BLaER1 (cell line): ENCODE results near the gene RBM33.

ENCODE experiments used
- H3K27ac ChIP-seq: shearing (Covaris generic); formaldehyde crosslinking; 2 replicates; pipeline ENCODE4 v1.8.1; 2022
- H3K27me3 ChIP-seq: shearing (Covaris generic); formaldehyde crosslinking; 2 replicates; pipeline ENCODE4 v1.8.1; 2022
- H3K36me3 ChIP-seq: shearing (Covaris generic); formaldehyde crosslinking; 2 replicates; pipeline ENCODE4 v1.8.1; 2022
- H3K4me1 ChIP-seq: shearing (Covaris generic); formaldehyde crosslinking; 2 replicates; pipeline ENCODE4 v1.8.1; 2022
- H3K4me2 ChIP-seq: shearing (Covaris generic); formaldehyde crosslinking; 2 replicates; pipeline ENCODE4 v1.8.1; 2022
- H3K4me3 ChIP-seq: shearing (Covaris generic); formaldehyde crosslinking; 2 replicates; pipeline ENCODE4 v1.8.1; 2022
- H3K9ac ChIP-seq: shearing (Covaris generic); formaldehyde crosslinking; 2 replicates; pipeline ENCODE4 v1.8.1; 2022
- H3K9me3 ChIP-seq: shearing (Covaris generic); formaldehyde crosslinking; 2 replicates; pipeline ENCODE4 v1.8.1; 2022
- H4K20me1 ChIP-seq: shearing (Covaris generic); formaldehyde crosslinking; 2 replicates; pipeline ENCODE4 v1.8.1; 2022
- Cebpa-rat ChIP-seq: shearing (Covaris generic); IDR thresholded peaks from 2 replicates; pipeline ENCODE4 v1.8.1; 2022

RBM33 gene

DNA sequence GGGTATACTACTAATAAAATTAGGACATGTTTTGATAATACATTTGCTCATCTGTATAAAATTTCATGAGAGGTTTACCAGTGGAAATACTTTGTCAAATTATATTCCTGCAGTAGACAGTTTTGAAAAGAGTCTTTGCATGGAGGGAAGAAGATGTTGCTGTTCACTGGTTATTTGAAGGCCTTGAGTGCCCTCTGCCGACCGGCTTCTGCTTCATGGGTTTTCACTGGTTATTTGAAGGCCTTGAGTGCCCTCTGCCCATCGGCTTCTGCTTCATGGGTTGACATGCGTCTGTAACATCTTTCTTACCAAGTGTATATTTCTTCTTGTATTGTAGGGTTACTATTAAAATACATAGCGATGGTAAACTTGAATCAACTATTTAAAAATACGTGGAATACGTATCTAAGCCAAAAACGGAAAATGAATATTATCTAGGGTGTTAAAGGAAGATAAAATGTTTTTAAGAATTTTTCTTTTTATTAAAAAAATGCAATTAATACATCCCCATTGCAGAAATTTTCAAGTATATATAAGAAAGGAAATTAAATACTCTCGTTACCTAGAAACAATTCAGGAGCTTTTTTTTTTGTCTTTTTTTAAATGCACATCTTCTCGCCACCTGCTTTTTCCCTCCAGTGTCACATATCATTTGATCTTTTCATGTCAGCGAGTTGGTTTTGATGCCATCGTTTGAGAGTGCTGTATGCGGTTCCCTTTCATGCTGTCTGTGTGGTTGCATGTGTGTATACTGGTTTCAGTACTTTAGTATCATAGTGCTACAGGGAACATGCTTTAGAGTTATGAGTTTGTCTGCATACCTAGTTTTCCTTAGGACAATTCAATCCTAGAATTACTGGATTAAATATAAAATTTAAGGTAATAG, 94.4 kb downstream of the RBM33 start:
- Histone ChIP-seq H3K4me3 (no peak overlapping the region), H4K20me1 (peaks cover 87% of the 10 kb centered on the region), H3K4me1 (no peaks in the 10 kb centered on the region), H3K4me2 (no peak overlapping the region), H3K27me3 (no peaks in the 10 kb centered on the region), H3K36me3 (peaks cover 76% of the 10 kb centered on the region), H3K9me3 (no peaks in the 10 kb centered on the region), H3K9ac (no peak overlapping the region), H3K27ac (no peak overlapping the region)
- no peak for TF ChIP-seq Cebpa-rat

DNA sequence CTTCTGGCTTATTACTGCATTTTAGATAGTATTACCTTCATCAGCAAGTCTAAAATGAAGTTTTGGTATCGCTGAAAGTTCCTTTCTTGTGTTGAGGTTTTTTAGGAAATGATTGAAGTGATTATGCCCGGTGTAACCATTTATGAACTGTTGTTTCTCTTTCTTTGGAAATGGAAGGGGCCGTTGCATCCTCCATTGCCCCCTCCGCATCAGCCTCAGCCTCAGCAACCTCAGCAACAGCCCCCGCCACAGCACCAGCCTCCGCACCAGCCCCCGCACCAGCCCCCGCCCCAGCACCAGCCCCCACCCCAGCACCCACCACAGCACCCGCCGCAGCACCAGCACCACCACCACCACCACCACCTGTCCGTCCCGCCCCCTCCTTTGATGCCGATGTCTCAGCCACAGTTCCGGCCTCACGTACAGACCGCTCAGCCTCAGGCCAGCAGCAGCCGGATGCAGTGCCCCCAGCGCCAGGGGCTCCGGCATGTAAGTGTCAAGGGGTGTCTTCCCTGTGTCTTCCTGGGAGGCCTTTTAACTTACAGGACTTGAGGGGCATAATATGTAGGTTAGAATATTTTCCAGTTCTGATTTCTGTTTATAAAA, 95.2 kb downstream of the RBM33 start:
- no peak overlapping the region for H3K9ac ChIP-seq

DNA sequence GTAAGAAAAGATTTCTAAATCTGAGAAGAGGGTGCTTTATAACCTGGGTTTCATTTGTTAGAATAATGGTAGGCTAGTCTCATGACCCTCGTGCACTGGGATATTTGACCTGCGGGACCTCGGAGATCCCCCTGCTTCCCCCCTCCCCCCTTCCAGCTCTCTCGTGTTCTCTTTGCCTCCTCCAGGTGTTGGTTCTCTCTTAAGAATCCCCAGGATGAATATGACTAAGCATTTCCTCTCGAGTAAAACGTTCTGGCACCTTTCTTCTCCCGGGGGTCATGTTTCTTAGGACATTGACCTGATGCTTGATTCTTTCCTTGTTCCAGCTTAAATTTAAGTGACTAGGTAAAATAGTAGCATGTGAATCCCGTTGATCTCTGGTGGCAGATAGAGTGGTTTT, 96.6 kb downstream of the RBM33 start:
- TF ChIP-seq Cebpa-rat, result no peak
- 0 out of 2 replicates have a peak, but pooled peaks cover 5% of the 10 kb centered on the region for H3K4me1 ChIP-seq
- H3K4me3 ChIP-seq, result no peak overlapping the region
- H3K27me3 ChIP-seq, result no peaks in the 10 kb centered on the region
- peaks cover 88% of the 10 kb centered on the region for H3K36me3 ChIP-seq
- H3K9ac ChIP-seq, result no peak overlapping the region
- no peak overlapping the region for H3K4me2 ChIP-seq
- no peaks in the 10 kb centered on the region for H3K9me3 ChIP-seq
- H4K20me1 ChIP-seq, result peaks cover 86% of the 10 kb centered on the region
- H3K27ac ChIP-seq, result no peak overlapping the region

More for the DNA sequence above, 95.2 kb downstream of the RBM33 start:
- H3K4me1 ChIP-seq, result no peaks in the 10 kb centered on the region
- no peak overlapping the region for H3K4me2 ChIP-seq
- no peak for TF ChIP-seq Cebpa-rat
- H3K27ac ChIP-seq, result no peak overlapping the region
- no peaks in the 10 kb centered on the region for H3K27me3 ChIP-seq
- peaks cover 79% of the 10 kb centered on the region for H3K36me3 ChIP-seq
- H3K4me3 ChIP-seq, result no peak overlapping the region
- peaks cover 86% of the 10 kb centered on the region for H4K20me1 ChIP-seq
- H3K9me3 ChIP-seq, result no peaks in the 10 kb centered on the region

DNA sequence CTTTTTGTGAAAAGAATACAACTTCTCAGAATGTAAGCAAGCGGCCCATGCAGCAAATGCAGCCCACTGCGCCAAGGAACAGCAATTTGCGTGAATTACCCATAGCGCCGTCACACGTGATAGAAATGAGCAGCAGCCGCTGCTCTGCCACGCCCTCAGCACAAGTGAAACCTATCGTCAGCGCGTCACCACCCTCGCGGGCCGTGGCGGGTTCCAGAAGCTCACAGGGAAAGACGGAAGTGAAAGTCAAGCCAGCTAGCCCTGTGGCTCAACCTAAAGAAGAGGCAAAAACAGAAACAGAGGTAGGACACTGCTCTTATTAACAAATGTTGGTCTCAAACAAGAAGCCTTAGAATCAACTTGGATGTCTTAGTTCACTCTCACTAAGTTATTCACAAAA, 97.3 kb downstream of the RBM33 start:
- TF ChIP-seq Cebpa-rat, result no peak
- Histone ChIP-seq H3K27me3 (no peaks in the 10 kb centered on the region), H3K27ac (no peak overlapping the region), H4K20me1 (peaks cover 86% of the 10 kb centered on the region), H3K4me2 (no peak overlapping the region), H3K4me3 (no peak overlapping the region), H3K4me1 (0 out of 2 replicates have a peak, but pooled peaks cover 5% of the 10 kb centered on the region), H3K9me3 (no peaks in the 10 kb centered on the region), H3K36me3 (peaks cover 96% of the 10 kb centered on the region), H3K9ac (no peak overlapping the region)

DNA sequence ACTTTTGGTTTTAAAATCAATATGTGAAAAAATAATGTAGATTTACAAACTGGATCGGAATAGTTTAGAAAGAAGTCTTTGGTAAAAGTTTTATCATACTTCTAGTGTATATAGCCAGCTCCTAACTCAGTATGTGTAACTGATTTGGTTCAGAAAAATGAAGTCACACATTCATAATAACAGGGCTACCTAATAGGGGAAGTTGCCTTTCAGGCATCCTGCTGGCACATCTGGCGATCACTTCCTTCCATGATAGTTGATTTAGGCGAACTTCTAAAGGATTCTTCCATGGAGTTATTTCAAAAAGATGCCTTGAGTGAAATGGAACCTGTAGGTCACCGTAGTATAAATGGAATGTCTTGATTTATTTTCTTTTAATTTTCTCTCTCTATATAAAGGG, 98.7 kb downstream of the RBM33 start:
- TF ChIP-seq Cebpa-rat, result no peak
- Histone ChIP-seq H3K4me1 (0 out of 2 replicates have a peak, but pooled peaks cover 5% of the 10 kb centered on the region), H3K36me3 (peaks cover 93% of the 10 kb centered on the region), H3K4me2 (no peak overlapping the region), H4K20me1 (peaks cover 86% of the 10 kb centered on the region), H3K9me3 (no peaks in the 10 kb centered on the region), H3K4me3 (no peak overlapping the region), H3K9ac (no peak overlapping the region), H3K27ac (no peak overlapping the region), H3K27me3 (no peaks in the 10 kb centered on the region)

DNA sequence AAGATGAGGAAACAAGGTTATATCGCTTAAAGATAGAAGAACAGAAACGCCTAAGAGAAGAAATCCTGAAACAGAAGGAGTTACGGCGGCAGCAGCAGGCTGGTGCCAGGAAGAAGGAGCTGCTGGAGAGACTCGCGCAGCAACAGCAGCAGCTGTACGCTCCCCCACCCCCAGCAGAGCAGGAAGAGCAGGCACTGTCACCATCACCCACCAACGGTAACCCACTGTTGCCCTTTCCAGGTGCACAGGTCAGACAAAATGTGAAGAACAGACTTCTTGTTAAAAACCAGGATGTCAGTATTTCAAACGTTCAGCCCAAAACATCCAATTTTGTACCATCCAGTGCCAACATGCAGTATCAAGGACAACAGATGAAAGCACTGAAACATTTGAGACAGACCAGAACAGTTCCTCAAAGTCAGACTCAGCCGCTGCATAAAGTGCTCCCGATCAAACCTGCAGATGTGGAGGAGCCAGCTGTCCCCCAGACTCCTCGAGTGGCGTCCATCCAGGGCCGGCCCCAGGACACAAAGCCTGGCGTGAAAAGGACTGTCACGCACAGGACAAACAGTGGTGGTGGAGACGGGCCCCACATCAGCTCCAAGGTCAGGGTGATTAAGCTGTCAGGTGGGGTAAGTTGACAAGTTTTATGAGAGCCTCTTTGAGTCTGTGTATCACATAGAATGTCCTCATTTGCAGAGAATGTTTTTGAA, 100.7 kb downstream of the RBM33 start:
- peaks cover 94% of the 10 kb centered on the region for H4K20me1 ChIP-seq
- no peak overlapping the region for H3K4me3 ChIP-seq
- H3K4me1 ChIP-seq, result 0 out of 2 replicates have a peak, but pooled peaks cover 5% of the 10 kb centered on the region
- no peak overlapping the region for H3K4me2 ChIP-seq
- H3K27ac ChIP-seq, result no peak overlapping the region
- no peak overlapping the region for H3K9ac ChIP-seq
- H3K27me3 ChIP-seq, result no peaks in the 10 kb centered on the region
- peaks cover 93% of the 10 kb centered on the region for H3K36me3 ChIP-seq
- no peaks in the 10 kb centered on the region for H3K9me3 ChIP-seq
- TF ChIP-seq Cebpa-rat, result no peak

DNA sequence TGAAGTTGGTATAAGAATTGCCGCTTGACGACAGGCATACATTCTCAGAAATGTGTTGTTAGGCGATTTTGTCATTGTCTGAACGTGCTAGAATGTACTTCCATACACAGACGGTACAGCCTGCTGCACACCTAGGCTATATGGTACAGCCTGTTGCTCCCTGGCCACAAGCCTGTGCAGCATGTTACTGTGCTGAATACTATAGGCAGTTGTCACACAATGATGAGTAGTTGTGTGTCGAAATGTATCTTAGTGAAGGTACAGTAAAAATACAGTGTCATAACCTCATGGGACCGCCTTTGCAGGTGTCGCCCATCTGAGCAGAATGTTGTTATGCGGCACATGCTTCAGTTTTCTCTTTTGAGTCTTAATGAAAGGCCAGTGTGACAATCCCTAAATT, 101.3 kb downstream of the RBM33 start:
- Histone ChIP-seq H3K36me3 (peaks cover 88% of the 10 kb centered on the region), H3K9ac (no peak overlapping the region), H3K27ac (no peak overlapping the region), H3K4me1 (0 out of 2 replicates have a peak, but pooled peaks cover 5% of the 10 kb centered on the region), H3K27me3 (no peaks in the 10 kb centered on the region), H3K4me2 (no peak overlapping the region), H3K9me3 (no peaks in the 10 kb centered on the region), H4K20me1 (peaks cover 98% of the 10 kb centered on the region), H3K4me3 (no peak overlapping the region)
- no peak for TF ChIP-seq Cebpa-rat

DNA sequence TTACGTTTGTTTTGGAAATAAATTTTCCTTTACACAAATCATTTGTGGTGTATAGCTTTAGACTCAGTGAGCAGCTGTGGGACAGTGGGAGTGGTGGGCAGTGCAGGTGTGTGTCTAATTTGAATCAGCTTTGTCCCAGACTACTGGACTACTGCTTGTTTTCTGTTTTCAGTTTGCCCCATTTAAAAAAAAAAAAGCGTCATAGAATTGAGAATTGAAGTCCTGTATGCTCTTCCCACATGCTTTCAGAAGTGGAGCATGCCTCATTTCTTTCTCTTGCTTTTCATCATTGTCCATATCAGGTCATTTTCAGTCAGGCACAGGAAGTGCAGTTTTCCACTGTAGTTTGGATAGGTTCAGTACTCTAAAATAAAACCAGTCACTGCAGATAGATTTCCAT, 101.7 kb downstream of the RBM33 start:
- TF ChIP-seq Cebpa-rat, result no peak
- no peaks in the 10 kb centered on the region for H3K27me3 ChIP-seq
- no peak overlapping the region for H3K4me2 ChIP-seq
- H4K20me1 ChIP-seq, result peaks cover 98% of the 10 kb centered on the region
- 0 out of 2 replicates have a peak, but pooled peaks cover 5% of the 10 kb centered on the region for H3K4me1 ChIP-seq
- H3K27ac ChIP-seq, result no peak overlapping the region
- H3K9me3 ChIP-seq, result no peaks in the 10 kb centered on the region
- no peak overlapping the region for H3K4me3 ChIP-seq
- H3K36me3 ChIP-seq, result peaks cover 88% of the 10 kb centered on the region
- no peak overlapping the region for H3K9ac ChIP-seq

DNA sequence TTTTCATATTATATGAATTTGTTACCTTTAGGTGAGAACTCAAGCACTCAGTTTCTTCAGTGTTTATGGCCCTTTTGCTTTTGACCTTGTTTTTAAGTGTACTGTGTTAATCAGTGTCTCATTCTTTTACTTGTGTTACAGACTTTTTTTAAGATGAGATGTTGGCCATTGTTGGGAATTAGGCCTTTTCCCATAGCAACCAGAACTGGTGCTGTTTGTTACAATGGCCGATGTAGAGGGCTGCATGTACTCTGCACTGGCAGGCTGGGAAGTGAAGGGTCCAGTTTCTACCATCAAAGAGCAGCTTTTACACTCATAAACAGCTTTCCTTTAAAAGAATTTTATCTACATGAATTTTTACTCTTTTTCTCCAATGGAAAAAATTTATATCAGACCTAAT, 102.7 kb downstream of the RBM33 start:
- Histone ChIP-seq H3K9me3 (no peaks in the 10 kb centered on the region), H4K20me1 (peaks cover 99% of the 10 kb centered on the region), H3K4me3 (no peak overlapping the region), H3K27me3 (no peaks in the 10 kb centered on the region), H3K4me2 (no peak overlapping the region), H3K9ac (no peak overlapping the region), H3K4me1 (0 out of 2 replicates have a peak, but pooled peaks cover 5% of the 10 kb centered on the region), H3K27ac (no peak overlapping the region), H3K36me3 (peaks cover 88% of the 10 kb centered on the region)
- TF ChIP-seq Cebpa-rat, result no peak

DNA sequence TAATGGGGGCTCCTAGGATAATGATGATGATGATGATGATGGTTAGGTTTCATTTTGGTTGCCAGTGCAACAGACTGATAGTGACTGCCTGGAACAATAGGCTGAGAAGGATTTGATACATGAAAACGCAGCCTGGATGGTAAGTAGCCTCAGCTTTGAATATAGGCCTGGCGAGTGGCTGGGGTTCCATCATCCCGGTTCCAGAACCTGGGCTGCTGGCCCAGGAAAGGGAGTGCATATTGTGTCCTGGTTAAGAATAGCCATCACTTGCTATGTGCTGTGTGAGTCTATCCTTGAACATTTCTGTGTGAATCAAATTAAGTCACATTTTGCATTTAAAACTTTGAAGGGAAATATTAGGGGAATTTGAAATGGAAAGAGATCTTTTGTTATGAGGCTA, 105.1 kb downstream of the RBM33 start:
- peaks cover 100% of the 10 kb centered on the region for H4K20me1 ChIP-seq
- no peak overlapping the region for H3K27ac ChIP-seq
- H3K9me3 ChIP-seq, result no peaks in the 10 kb centered on the region
- H3K27me3 ChIP-seq, result no peaks in the 10 kb centered on the region
- 0 out of 2 replicates have a peak, but pooled peaks cover 5% of the 10 kb centered on the region for H3K4me1 ChIP-seq
- no peak overlapping the region for H3K4me3 ChIP-seq
- H3K4me2 ChIP-seq, result no peak overlapping the region
- H3K36me3 ChIP-seq, result peaks cover 89% of the 10 kb centered on the region
- TF ChIP-seq Cebpa-rat, result no peak
- H3K9ac ChIP-seq, result no peak overlapping the region
